HUES48 (cell line): ENCODE measurements around the gene SYMPK.
"Not testable (repeated sequence)": the region's sequence is repeated elsewhere in the genome, so short reads cannot be mapped to it uniquely, and the experiment has no call there.

Experiments used
- H3K27ac ChIP-seq: one replicate; pipeline ENCODE4 v1.7.0; 2013; ENCODE audit warnings: low read depth, low read length, inconsistent platforms
- H3K27me3 ChIP-seq: 2 replicates; pipeline ENCODE4 v1.6.1; 2013; ENCODE audit warnings: mild to moderate bottlenecking, low read length; ENCODE audit not compliant: control insufficient read depth, insufficient read depth
- H3K36me3 ChIP-seq: 2 replicates; pipeline ENCODE4 v1.6.1; 2013; ENCODE audit warnings: low read length; ENCODE audit not compliant: control insufficient read depth, insufficient read depth
- H3K4me1 ChIP-seq: 2 replicates; pipeline ENCODE4 v1.6.1; 2013; ENCODE audit warnings: mild to moderate bottlenecking, low read length; ENCODE audit not compliant: control insufficient read depth, insufficient read depth
- H3K4me3 ChIP-seq: 2 replicates; pipeline ENCODE4 v1.5.1; 2013; ENCODE audit warnings: mild to moderate bottlenecking, low read depth, low read length
- H3K9ac ChIP-seq: 2 replicates; pipeline ENCODE4 v1.6.1; 2013; ENCODE audit warnings: mild to moderate bottlenecking, low read depth, low read length, moderate library complexity
- H3K9me3 ChIP-seq: 2 replicates; pipeline ENCODE4 v1.6.1; 2013; ENCODE audit warnings: low read length; ENCODE audit not compliant: control insufficient read depth, insufficient read depth

The SYMPK gene

DNA sequence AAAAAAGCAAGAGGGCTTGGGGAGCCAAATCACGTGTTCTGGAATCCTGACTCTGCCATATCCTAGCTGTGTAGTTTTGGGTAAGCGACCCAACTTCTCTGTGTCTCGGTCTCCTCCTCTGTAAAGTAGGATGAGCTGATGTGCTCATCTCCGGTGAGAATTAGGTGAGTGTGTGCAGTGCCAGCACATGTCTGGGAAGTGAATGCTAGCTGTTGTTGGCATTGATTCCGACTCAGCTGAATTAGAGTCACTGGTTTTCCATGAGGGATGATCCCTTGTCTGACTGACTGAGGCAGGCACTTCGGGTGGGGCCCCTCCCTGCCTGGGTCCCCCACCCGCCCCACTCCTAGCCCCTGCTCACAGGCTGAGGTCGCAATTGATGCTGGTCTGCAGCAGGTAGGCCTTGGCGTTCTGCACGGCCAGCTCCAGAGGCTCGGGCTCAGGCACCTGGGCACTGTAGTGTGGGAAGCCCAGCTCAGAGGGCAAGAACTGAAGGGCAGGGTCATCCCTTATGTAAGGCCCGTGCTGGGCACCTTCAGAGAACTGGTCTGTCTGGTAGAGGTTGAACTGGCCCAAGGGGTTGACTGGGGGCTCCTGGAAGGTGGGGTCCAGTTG lies 48.7 kb downstream of the SYMPK start:
- no peaks in the 10 kb centered on the region for H3K27me3 ChIP-seq
- peaks cover 16% of the 10 kb centered on the region for H3K4me1 ChIP-seq
- H3K36me3 ChIP-seq = no peaks in the 10 kb centered on the region; the same call in 1 of the 2 replicates
- no peak overlapping the region for H3K27ac ChIP-seq
- peak overlapping the region; percentile 53; the same call in 1 of the 2 replicates for H3K9ac ChIP-seq
- peak overlapping the region; percentile 61; the same call in 1 of the 2 replicates for H3K4me3 ChIP-seq
- H3K9me3 ChIP-seq = no peaks in the 10 kb centered on the region

GRCh38 chr19:45812297-45812696 lies 50.6 kb downstream of the SYMPK start:
- Histone ChIP-seq H3K27ac (no peak overlapping the region), H3K27me3 (no peaks in the 10 kb centered on the region), H3K4me3 (no peak overlapping the region), H3K9me3 (no peaks in the 10 kb centered on the region), H3K36me3 (no peaks in the 10 kb centered on the region), H3K4me1 (peaks cover 4% of the 10 kb centered on the region), H3K9ac (no peak overlapping the region)

DNA sequence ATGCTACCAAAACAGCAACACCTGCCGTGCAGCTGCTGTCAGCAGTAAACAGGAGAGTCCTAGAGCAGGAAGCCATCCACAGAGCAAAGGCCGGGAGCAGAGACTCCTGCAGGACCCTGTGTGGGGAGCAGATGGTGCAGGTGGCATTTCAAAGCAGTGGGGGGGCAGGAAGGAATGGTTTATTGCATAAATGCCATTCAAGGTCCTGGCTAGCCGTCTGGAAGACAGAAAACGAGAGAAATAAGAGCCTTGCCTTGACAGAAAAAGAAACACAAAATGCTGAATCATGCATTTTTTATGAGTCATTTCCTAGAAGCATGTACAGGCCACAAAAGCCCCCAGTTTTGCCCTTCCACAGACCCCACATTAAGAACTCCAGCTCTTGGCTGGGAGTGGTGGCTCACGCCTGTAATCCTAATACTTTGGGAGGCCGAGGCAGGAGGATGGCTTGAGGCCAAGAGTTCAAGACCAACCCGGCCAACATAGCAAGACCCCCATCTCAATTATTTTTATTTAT lies 53.2 kb downstream of the SYMPK start:
- no peaks in the 10 kb centered on the region for H3K27me3 ChIP-seq
- H3K36me3 ChIP-seq = no peaks in the 10 kb centered on the region
- H3K4me1 ChIP-seq = no peaks in the 10 kb centered on the region; the same call in 1 of the 2 replicates
- H3K27ac ChIP-seq = peak overlapping the region; percentile 47
- H3K9me3 ChIP-seq = no peaks in the 10 kb centered on the region
- no peak overlapping the region for H3K9ac ChIP-seq
- no peak overlapping the region for H3K4me3 ChIP-seq

DNA sequence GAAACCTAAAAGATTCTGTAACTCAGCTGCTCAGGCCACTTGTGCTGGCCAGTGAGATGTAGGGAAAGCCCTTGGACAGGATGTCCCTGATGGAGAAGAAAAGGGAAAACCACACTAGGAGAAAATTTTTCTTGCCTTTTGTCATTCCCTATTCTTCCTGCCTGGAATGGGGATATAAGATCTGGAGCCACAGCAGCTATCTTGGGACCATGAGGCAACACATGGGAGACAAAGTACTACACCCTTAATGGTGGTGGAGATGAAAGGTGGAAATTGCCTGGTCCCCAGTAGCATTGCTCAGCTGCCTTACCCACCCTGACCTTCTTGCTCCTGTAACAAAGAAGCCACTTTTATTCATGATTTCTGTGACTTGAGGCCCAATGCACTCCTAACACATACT lies 57.2 kb downstream of the SYMPK start:
- Histone ChIP-seq H3K36me3 (no peaks in the 10 kb centered on the region), H3K9me3 (no peaks in the 10 kb centered on the region), H3K9ac (no peak overlapping the region), H3K27me3 (no peaks in the 10 kb centered on the region), H3K4me3 (no peak overlapping the region), H3K4me1 (no peaks in the 10 kb centered on the region), H3K27ac (no peak overlapping the region)

- Histone ChIP-seq H3K36me3 (no peaks in the 10 kb centered on the region), H3K9ac (no peak overlapping the region), H3K27ac (no peak overlapping the region), H3K4me3 (no peak overlapping the region), H3K4me1 (no peaks in the 10 kb centered on the region), H3K27me3 (no peaks in the 10 kb centered on the region; the same call in 1 of the 2 replicates), H3K9me3 (no peaks in the 10 kb centered on the region)
Measured at GRCh38 chr19:45804959-45805230, 58.1 kb downstream of the SYMPK start.

GRCh38 chr19:45804140-45804958 lies 58.6 kb downstream of the SYMPK start:
- Histone ChIP-seq H3K9me3 (no peaks in the 10 kb centered on the region), H3K27ac (no peak overlapping the region), H3K27me3 (no peaks in the 10 kb centered on the region; the same call in 1 of the 2 replicates), H3K36me3 (no peaks in the 10 kb centered on the region), H3K9ac (no peak overlapping the region), H3K4me1 (no peaks in the 10 kb centered on the region), H3K4me3 (no peak overlapping the region)

DNA sequence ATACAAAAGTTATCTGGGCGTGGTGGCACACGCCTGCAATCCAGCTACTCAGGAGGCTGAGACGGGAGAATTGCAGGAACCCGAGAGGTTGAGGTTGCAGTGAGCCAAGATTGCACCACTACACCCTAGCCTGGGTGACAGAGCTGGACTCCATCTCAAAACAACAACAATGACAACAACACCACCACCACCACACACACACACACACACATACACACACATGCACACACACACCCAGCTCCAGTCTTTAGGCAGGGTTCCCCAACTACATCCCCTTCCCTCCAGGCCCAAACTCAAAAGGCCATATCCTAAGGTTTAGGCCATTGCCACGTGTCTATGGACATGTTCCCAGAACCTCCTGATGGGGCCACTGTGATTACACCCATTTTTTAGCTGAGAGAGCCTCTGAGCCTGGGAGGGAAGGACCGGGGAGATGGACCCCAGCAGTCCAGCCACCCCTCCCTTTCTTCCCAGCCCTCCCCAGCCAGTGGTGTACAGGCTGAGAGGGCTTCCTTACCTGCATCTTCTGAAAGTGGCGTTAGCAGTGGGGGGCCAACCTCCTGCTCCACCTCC lies 61.3 kb downstream of the SYMPK start:
- H3K36me3 ChIP-seq = no peaks in the 10 kb centered on the region
- H3K4me1 ChIP-seq = peaks cover 2% of the 10 kb centered on the region; the same call in 1 of the 2 replicates
- no peaks in the 10 kb centered on the region; the same call in 1 of the 2 replicates for H3K27me3 ChIP-seq
- H3K9ac ChIP-seq = no peak overlapping the region
- no peak overlapping the region for H3K4me3 ChIP-seq
- no peak overlapping the region for H3K27ac ChIP-seq
- H3K9me3 ChIP-seq = no peaks in the 10 kb centered on the region

DNA sequence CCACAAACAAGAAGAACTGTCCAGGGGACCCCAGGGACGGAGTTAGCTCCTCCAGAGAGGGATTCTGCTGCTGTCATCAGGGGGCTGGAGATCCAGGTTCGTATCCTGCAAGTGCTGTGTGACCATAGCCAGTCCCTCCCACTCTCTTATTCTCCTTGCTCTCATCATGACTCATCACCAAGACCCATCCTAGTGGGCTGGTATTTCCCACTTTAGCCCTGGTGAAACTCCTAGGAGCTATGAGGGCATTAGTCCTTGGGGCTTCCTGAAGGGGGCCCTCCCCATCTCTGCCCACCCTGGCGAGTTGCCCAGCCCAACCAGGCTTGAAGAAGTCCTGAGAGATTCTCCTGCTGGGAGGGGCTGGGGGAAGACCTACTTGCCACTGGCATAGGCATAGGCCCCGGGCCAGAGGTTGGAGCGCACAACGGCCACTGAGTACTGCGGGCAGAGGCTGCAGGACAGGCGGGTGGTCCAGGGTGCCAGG lies 62.8 kb downstream of the SYMPK start:
- no peak overlapping the region for H3K4me3 ChIP-seq
- H3K9me3 ChIP-seq = no peaks in the 10 kb centered on the region
- no peak overlapping the region for H3K9ac ChIP-seq
- H3K27ac ChIP-seq = no peak overlapping the region
- H3K4me1 ChIP-seq = peaks cover 2% of the 10 kb centered on the region; the same call in 1 of the 2 replicates
- no peaks in the 10 kb centered on the region; the same call in 1 of the 2 replicates for H3K27me3 ChIP-seq
- no peaks in the 10 kb centered on the region for H3K36me3 ChIP-seq

DNA sequence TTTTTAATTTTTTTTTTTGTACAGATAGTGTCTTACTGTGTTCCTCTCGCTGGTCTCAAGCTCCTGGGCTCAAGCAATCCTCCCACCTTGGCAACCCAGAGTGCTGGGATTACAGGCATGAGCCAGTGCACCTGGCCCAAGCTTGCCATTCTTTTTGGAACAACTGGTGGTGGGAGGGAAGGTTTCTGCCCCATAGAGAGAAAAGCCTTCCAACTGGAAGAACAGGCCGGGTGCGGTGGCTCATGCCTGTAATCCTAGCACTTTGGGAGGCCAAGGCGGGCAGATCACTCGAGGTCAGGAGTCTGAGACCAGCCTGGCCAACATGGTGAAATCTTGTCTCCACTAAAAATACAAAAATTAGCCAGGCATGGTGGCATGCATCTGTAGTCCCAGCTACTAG lies 63.4 kb downstream of the SYMPK start:
- not testable (repeated sequence) for H3K9me3 ChIP-seq, H3K4me1 ChIP-seq, H3K27me3 ChIP-seq, H3K4me3 ChIP-seq, H3K9ac ChIP-seq, H3K36me3 ChIP-seq, H3K27ac ChIP-seq

DNA sequence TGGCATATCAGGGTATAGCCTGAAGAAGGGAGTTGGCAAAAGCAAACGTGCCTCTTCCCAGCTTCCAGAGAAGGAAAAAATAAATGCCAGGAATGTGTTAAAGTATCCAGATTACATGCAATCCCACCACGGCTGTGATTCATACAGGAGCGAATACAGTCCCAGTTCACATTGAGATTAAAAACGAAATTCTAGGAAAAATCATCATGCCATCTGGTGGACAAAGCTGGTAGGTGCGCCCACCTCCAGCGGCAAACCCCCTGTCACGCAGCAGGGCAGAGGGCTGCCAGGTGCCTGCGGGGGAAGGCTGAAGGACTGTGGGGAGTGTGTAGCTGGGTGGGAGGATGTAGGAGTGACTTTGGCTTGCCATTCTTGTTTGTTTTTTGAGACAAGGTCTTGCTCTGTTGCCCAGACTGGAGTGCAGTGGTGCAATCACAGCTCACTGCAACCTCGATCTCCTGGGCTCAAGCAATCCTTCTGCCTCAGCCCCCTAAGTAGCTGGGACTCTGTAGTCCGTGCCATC lies 63.9 kb downstream of the SYMPK start:
- Histone ChIP-seq H3K9me3 (no peaks in the 10 kb centered on the region), H3K4me3 (no peak overlapping the region), H3K36me3 (no peaks in the 10 kb centered on the region), H3K27ac (no peak overlapping the region), H3K4me1 (peaks cover 2% of the 10 kb centered on the region; the same call in 1 of the 2 replicates), H3K9ac (no peak overlapping the region), H3K27me3 (no peaks in the 10 kb centered on the region; the same call in 1 of the 2 replicates)
